AG10803 (cell line): Measurements from ENCODE around the gene SRSF11.

Source experiments
- DNase-seq: peaks from one replicate; pipeline ENCODE4 v3.0.0; 2010; ENCODE audit warnings: low read depth
- H3K4me3 ChIP-seq: 2 replicates; pipeline ENCODE4 v1.5.1; 2011; ENCODE audit warnings: mild to moderate bottlenecking, low read length, control low read depth
- TF ChIP-seq, protein P1 (sequence below): conservative IDR thresholded peaks from 2 replicates; pipeline ENCODE4 v1.5.1; 2011; ENCODE audit warnings: mild to moderate bottlenecking, low read length, control low read depth, inconsistent platforms

The SRSF11 gene

DNA sequence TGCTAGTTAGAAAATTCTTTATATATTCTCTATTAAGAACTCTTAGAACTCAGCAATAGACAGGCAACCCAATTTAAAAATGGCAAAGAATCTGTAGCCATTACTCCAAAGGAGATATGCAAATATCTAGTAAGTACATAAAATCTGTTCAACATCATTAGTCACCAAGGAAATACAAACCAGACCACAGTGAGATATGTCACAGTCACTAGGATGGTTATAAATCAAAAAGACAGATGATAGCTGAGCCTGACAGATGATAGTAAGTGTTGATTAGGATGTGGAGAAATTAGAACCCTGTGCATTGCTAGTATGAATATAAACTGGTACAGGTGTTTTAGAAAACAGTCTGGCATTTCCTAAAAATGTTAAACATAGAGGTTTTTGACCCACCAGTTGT, 26.6 kb downstream of the SRSF11 start:
- H3K4me3 ChIP-seq = no peak overlapping the region
- no peak for DNase-seq
- TF ChIP-seq, protein P1, sequence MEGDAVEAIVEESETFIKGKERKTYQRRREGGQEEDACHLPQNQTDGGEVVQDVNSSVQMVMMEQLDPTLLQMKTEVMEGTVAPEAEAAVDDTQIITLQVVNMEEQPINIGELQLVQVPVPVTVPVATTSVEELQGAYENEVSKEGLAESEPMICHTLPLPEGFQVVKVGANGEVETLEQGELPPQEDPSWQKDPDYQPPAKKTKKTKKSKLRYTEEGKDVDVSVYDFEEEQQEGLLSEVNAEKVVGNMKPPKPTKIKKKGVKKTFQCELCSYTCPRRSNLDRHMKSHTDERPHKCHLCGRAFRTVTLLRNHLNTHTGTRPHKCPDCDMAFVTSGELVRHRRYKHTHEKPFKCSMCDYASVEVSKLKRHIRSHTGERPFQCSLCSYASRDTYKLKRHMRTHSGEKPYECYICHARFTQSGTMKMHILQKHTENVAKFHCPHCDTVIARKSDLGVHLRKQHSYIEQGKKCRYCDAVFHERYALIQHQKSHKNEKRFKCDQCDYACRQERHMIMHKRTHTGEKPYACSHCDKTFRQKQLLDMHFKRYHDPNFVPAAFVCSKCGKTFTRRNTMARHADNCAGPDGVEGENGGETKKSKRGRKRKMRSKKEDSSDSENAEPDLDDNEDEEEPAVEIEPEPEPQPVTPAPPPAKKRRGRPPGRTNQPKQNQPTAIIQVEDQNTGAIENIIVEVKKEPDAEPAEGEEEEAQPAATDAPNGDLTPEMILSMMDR = no peak

DNA sequence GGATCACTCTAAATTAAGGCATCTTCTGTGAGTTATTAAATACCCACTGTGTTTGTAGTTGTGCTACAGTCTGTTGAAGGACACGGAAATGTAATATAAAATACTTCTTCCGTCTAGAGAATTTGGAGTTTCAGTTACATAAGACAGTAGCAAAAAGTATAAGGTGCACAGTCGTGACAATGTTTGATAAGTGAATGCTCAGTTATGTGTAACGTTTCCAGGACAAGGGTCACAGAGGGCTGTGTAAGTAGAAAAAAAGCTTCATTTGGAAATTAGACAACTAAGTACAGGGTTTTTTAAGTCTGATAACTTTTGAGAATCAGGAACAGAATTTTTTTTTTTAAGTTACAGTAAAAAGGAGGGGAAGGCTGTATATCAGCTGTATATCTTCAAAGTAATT, 27.5 kb downstream of the SRSF11 start:
- no peak for DNase-seq
- H3K4me3 ChIP-seq = no peak overlapping the region
- TF ChIP-seq, protein P1 = no peak

DNA sequence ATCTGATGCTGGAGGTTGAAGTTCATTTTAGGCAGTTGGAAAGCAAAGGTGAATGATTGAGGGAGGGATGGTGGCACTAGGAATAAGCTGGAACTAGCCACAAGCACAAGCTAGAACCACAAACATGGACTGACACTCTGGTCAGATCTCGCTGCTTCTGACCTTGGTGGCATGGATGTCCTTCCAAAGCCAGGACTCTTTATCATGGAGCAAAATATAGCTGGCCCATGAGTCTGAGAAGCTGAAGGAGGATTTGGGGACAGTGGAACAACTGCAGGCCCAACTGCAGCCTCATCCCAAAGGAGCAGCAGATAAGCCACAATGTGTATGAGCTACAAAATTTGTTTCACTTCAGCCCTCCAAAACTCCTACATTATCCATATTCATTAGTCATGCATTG, 35.5 kb downstream of the SRSF11 start:
- H3K4me3 ChIP-seq = no peak overlapping the region
- DNase-seq = no peak

DNA sequence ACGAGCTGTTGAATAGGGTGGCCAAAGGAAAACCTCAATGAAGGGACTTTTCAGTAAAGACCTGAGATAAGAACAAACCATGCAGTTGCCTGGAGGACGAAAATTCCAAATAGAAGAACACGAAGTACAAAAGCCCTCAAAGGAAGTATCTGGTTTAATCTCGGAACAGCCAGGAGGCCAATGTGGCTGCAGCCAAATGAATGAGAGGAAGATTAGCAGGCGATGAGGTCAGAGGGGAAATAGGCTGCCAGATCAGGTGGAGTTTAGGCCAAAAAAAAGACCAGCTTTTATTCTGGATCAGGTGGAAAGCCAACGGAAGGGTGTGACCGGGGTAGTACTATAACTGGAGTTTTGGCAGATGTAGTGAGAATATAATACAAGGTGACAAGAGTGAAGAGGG, 43.7 kb downstream of the SRSF11 start:
- TF ChIP-seq, protein P1 = no peak
- no peak for DNase-seq
- no peak overlapping the region for H3K4me3 ChIP-seq

More for the DNA sequence above, 35.5 kb downstream of the SRSF11 start:
- TF ChIP-seq, protein P1 = no peak

DNA sequence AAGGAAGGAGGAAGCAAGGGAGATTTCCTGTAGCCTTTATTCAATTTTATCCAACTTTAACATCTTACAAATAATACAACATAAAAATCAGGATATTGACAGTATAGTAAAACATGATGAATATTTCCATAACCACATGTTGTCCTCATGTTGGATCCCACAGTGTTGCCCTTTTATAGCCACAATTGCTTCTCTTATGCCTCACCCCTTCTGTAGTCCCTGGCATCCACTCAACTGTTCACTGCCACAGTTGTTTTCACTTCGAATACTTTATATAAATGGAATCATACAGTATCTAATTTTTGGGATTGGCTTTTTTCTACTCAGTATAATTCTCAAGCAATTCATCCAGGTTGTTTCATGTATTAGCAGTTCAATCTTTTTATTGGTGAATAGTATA, 44.8 kb downstream of the SRSF11 start:
- TF ChIP-seq, protein P1 = no peak
- H3K4me3 ChIP-seq = no peak overlapping the region
- no peak for DNase-seq

DNA sequence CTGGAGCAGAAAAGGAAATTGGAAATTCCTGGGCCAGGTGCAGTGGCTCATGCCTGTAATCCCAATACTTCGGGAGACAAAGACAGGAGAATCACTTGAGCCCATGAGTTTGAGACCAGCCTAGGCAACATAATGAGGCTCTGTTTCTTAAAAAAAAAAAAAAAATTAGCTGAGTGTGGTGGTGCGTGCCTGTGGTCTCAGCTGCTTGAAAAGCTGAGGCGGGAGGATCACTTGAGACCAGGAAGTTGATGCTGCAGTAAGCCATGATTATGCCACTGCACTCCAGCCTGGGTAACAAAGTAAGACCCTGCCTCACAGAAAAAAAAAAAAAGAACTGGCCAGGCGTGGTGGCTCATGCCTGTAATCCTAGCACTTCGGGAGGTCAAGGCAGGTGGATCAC, 56.7 kb downstream of the SRSF11 start:
- no peak for DNase-seq
- TF ChIP-seq, protein P1 = no peak
- H3K4me3 ChIP-seq = no peak overlapping the region

DNA sequence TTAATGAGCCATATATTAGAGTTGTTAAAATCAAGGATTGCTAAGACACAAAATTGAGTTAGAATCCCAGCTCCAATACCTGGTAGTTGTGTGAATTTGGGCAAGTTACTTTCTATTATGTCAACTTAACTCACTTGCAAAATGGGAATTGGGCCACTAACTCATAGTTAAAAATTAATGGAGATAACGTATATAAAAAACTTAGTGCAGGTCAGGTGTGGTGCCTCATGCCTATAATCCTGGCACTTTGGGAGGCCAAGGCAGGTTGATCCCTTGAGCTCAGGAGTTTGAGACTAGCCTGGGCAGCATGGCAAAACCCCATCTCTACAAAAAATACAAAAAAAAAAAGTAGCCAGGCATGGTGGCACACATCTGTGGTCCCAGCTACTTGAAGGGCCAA, 57.5 kb downstream of the SRSF11 start:
- no peak overlapping the region for H3K4me3 ChIP-seq
- TF ChIP-seq, protein P1 = no peak
- DNase-seq = no peak
